Liver (tissue), 9 donors: ENCODE data around the gene ACSM6. TPM values are rescaled to one million over a fixed set of nuclear protein-coding genes. Genes with fewer than 3 reads are reported as not detected.

Source experiments
- DNase-seq: peaks from one replicate; pipeline ENCODE4 v3.0.0-alpha.2; 2017; ENCODE audit warnings: low spot score
- H3K27ac ChIP-seq, 2 donors: one replicate each; pipeline ENCODE4 v1.7.0; 2013; ENCODE audit warnings: inconsistent platforms in 2 of 2, low read length in 2 of 2, control low read depth in 1 of 2, low read depth in 1 of 2, mild to moderate bottlenecking in 1 of 2
- H3K27me3 ChIP-seq, 4 donors: one replicate each; pipeline versions ENCODE4 v1.6.1 to v1.7.0; 2013; ENCODE audit warnings: low read length in 3 of 4, inconsistent platforms in 1 of 4, mild to moderate bottlenecking in 1 of 4, moderate library complexity in 1 of 4; ENCODE audit not compliant: control insufficient read depth in 4 of 4, insufficient read depth in 4 of 4
- H3K36me3 ChIP-seq, 4 donors: one replicate each; pipeline versions ENCODE4 v1.6.1 to v1.7.0; 2013; ENCODE audit warnings: low read length in 3 of 4, mild to moderate bottlenecking in 3 of 4, low read depth in 1 of 4, moderate library complexity in 1 of 4; ENCODE audit not compliant: control insufficient read depth in 4 of 4, insufficient read depth in 3 of 4
- H3K4me1 ChIP-seq, 4 donors: one replicate each; pipeline versions ENCODE4 v1.6.1 to v1.7.0; 2013; ENCODE audit warnings: low read length in 3 of 4, mild to moderate bottlenecking in 3 of 4, moderate library complexity in 1 of 4; ENCODE audit not compliant: control insufficient read depth in 4 of 4, insufficient read depth in 4 of 4
- H3K4me3 ChIP-seq, 3 donors: one replicate each; pipeline versions ENCODE4 v1.6.1 to v1.7.0; 2013; ENCODE audit warnings: low read length in 3 of 3, control low read depth in 1 of 3, low read depth in 1 of 3, mild to moderate bottlenecking in 1 of 3
- H3K9ac ChIP-seq, 2 donors: one replicate each; pipeline ENCODE4 v1.7.0; 2013; ENCODE audit warnings: low read length in 2 of 2, mild to moderate bottlenecking in 2 of 2, moderate library complexity in 2 of 2, control low read depth in 1 of 2, low read depth in 1 of 2
- H3K9me3 ChIP-seq, 4 donors: one replicate each; pipeline versions ENCODE4 v1.6.1 to v1.7.0; 2013; ENCODE audit warnings: low read length in 3 of 4; ENCODE audit not compliant: control insufficient read depth in 4 of 4
- EGR1 ChIP-seq, 2 donors: IDR thresholded peaks; 2 replicates each; pipeline ENCODE4 v1.6.1; 2016 to 2018; ENCODE audit warnings: antibody characterized with exemption in 2 of 2, low read depth in 2 of 2
- FOXA1 ChIP-seq: IDR thresholded peaks from 2 replicates; pipeline ENCODE4 v1.6.1; 2016; ENCODE audit warnings: antibody characterized with exemption
- FOXA2 ChIP-seq: IDR thresholded peaks from 2 replicates; pipeline ENCODE4 v1.6.1; 2016; ENCODE audit warnings: antibody characterized with exemption
- GABPA ChIP-seq, 2 donors: IDR thresholded peaks in 1 of 2; conservative IDR thresholded peaks in 1 of 2; 2 replicates each; pipeline ENCODE4 v1.6.1; 2016; ENCODE audit warnings: antibody characterized with exemption in 2 of 2, mild to moderate bottlenecking in 1 of 2, moderate library complexity in 1 of 2
- HNF4A ChIP-seq, 2 donors: conservative IDR thresholded peaks; 2 replicates each; pipeline ENCODE4 v1.6.1; 2016; ENCODE audit warnings: antibody characterized with exemption in 2 of 2, mild to moderate bottlenecking in 2 of 2
- HNF4G ChIP-seq: IDR thresholded peaks from 2 replicates; pipeline ENCODE4 v1.6.1; 2016; ENCODE audit warnings: antibody characterized with exemption
- JUND ChIP-seq, 2 donors: IDR thresholded peaks; 2 replicates each; pipeline ENCODE4 v1.6.1; 2016; ENCODE audit warnings: antibody characterized with exemption in 2 of 2
- MAX ChIP-seq: IDR thresholded peaks from 2 replicates; pipeline ENCODE4 v1.6.1; 2016; ENCODE audit warnings: antibody characterized with exemption
- NR2F2 ChIP-seq: IDR thresholded peaks from 2 replicates; pipeline ENCODE4 v1.6.1; 2016; ENCODE audit warnings: antibody characterized with exemption
- RAD21 ChIP-seq, 2 donors: IDR thresholded peaks; 2 replicates each; pipeline ENCODE4 v1.6.1; 2016; ENCODE audit warnings: antibody characterized with exemption in 2 of 2, mild to moderate bottlenecking in 2 of 2
- RXRA ChIP-seq, 2 donors: IDR thresholded peaks; 2 replicates each; pipeline ENCODE4 v1.6.1; 2017 to 2018; ENCODE audit warnings: antibody characterized with exemption in 2 of 2, mild to moderate bottlenecking in 1 of 2
- SP1 ChIP-seq: IDR thresholded peaks from 2 replicates; pipeline ENCODE4 v1.6.1; 2018; ENCODE audit warnings: antibody characterized with exemption, mild to moderate bottlenecking
- TAF1 ChIP-seq: conservative IDR thresholded peaks from 2 replicates; pipeline ENCODE4 v1.6.1; 2016; ENCODE audit warnings: antibody characterized with exemption, mild to moderate bottlenecking
- YY1 ChIP-seq: IDR thresholded peaks from 2 replicates; pipeline ENCODE4 v1.6.1; 2016; ENCODE audit warnings: antibody characterized with exemption, mild to moderate bottlenecking
- WGBS: extraction: QIAGEN DNeasy Blood & Tissue Kit; methylation state at CpG from one replicate; pipeline ENCODE4 v1.1.7; 2013; 5-methylcytosine and 5-hydroxymethylcytosine counted together
- polyA plus RNA-seq, 2 donors: library from polyadenylated mRNA; stranded (reverse) in 1 of 2; unstranded in 1 of 2; fragments of 200-250 nt in 1 of 2; fragments of >200 nt in 1 of 2; fragmentation: Nextera tagmentation in 1 of 2; extraction: Ambion mirVana in 1 of 2; gene quantifications; one replicate each; pipeline versions ENCODE4 v1.2.1 to v1.2.3, GENCODE V29; 2013 to 2015
- total RNA-seq, 2 donors: library from RNA; depleted of rRNA; stranded (reverse); fragments of >200 nt; gene quantifications; one replicate each; pipeline ENCODE4 v1.2.3, GENCODE V29; 2014
- TF ChIP-seq, protein P1 (sequence below): IDR thresholded peaks from 2 replicates; pipeline ENCODE4 v1.6.1; 2016; ENCODE audit warnings: antibody characterized with exemption, mild to moderate bottlenecking
- TF ChIP-seq, protein P2 (sequence below): IDR thresholded peaks from 2 replicates; pipeline ENCODE4 v1.6.1; 2016; ENCODE audit warnings: antibody characterized with exemption
- TF ChIP-seq, protein P3 (sequence below): IDR thresholded peaks from 2 replicates; pipeline ENCODE4 v1.6.1; 2016; ENCODE audit warnings: antibody characterized with exemption
- TF ChIP-seq, protein P4 (sequence below): fragments of 150-350 bp; IDR thresholded peaks from 2 replicates; pipeline ENCODE4 v1.5.1; 2017; ENCODE audit warnings: improper control_type of control experiment, low read depth, low read length; ENCODE audit not compliant: missing input control
- donor health status: healthy.
- donor health status: healthy.
- donor health status: healthy.
- donor health status: healthy.
- donor health status: healthy.

ACSM6 gene
- total and polyA plus RNA-seq, 4 donors: not detected

GRCh38 chr10:95246582-95247051 lies 52.6 kb downstream of the ACSM6 start:
- H3K4me3 ChIP-seq: no peak overlapping the region
- no peaks in the 10 kb centered on the region for H3K27me3 ChIP-seq
- H3K4me1 ChIP-seq: peaks cover 0 to 3% (median 0%) of the 10 kb centered on the region in 4 donors
- TF ChIP-seq YY1 (no peak), TAF1 (no peak), SP1 (no peak), FOXA1 (no peak), HNF4G (no peak), EGR1 (IDR thresholded peaks at IDR 0.05; ENCODE audit: low read depth in 2 of 2) (no peak), FOXA2 (no peak), MAX (no peak), RXRA (IDR thresholded peaks at IDR 0.05) (peak in 1 of 2 donors; percentile 28), HNF4A (conservative IDR thresholded peaks at IDR 0.05) (peak in 1 of 2 donors; percentile 12), GABPA (IDR thresholded peaks at IDR 0.05 in 1 of 2, conservative IDR thresholded peaks at IDR 0.05 in 1 of 2) (no peak), RAD21 (IDR thresholded peaks at IDR 0.05) (peak; percentile 88 to 94), JUND (IDR thresholded peaks at IDR 0.05) (no peak), NR2F2 (peak; percentile 64)
- TF ChIP-seq, protein P1, sequence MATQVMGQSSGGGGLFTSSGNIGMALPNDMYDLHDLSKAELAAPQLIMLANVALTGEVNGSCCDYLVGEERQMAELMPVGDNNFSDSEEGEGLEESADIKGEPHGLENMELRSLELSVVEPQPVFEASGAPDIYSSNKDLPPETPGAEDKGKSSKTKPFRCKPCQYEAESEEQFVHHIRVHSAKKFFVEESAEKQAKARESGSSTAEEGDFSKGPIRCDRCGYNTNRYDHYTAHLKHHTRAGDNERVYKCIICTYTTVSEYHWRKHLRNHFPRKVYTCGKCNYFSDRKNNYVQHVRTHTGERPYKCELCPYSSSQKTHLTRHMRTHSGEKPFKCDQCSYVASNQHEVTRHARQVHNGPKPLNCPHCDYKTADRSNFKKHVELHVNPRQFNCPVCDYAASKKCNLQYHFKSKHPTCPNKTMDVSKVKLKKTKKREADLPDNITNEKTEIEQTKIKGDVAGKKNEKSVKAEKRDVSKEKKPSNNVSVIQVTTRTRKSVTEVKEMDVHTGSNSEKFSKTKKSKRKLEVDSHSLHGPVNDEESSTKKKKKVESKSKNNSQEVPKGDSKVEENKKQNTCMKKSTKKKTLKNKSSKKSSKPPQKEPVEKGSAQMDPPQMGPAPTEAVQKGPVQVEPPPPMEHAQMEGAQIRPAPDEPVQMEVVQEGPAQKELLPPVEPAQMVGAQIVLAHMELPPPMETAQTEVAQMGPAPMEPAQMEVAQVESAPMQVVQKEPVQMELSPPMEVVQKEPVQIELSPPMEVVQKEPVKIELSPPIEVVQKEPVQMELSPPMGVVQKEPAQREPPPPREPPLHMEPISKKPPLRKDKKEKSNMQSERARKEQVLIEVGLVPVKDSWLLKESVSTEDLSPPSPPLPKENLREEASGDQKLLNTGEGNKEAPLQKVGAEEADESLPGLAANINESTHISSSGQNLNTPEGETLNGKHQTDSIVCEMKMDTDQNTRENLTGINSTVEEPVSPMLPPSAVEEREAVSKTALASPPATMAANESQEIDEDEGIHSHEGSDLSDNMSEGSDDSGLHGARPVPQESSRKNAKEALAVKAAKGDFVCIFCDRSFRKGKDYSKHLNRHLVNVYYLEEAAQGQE: no peak
- TF ChIP-seq, protein P2, sequence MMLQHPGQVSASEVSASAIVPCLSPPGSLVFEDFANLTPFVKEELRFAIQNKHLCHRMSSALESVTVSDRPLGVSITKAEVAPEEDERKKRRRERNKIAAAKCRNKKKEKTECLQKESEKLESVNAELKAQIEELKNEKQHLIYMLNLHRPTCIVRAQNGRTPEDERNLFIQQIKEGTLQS: no peak
- TF ChIP-seq, protein P3, sequence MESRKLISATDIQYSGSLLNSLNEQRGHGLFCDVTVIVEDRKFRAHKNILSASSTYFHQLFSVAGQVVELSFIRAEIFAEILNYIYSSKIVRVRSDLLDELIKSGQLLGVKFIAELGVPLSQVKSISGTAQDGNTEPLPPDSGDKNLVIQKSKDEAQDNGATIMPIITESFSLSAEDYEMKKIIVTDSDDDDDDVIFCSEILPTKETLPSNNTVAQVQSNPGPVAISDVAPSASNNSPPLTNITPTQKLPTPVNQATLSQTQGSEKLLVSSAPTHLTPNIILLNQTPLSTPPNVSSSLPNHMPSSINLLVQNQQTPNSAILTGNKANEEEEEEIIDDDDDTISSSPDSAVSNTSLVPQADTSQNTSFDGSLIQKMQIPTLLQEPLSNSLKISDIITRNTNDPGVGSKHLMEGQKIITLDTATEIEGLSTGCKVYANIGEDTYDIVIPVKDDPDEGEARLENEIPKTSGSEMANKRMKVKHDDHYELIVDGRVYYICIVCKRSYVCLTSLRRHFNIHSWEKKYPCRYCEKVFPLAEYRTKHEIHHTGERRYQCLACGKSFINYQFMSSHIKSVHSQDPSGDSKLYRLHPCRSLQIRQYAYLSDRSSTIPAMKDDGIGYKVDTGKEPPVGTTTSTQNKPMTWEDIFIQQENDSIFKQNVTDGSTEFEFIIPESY: no peak
- TF ChIP-seq, protein P4, sequence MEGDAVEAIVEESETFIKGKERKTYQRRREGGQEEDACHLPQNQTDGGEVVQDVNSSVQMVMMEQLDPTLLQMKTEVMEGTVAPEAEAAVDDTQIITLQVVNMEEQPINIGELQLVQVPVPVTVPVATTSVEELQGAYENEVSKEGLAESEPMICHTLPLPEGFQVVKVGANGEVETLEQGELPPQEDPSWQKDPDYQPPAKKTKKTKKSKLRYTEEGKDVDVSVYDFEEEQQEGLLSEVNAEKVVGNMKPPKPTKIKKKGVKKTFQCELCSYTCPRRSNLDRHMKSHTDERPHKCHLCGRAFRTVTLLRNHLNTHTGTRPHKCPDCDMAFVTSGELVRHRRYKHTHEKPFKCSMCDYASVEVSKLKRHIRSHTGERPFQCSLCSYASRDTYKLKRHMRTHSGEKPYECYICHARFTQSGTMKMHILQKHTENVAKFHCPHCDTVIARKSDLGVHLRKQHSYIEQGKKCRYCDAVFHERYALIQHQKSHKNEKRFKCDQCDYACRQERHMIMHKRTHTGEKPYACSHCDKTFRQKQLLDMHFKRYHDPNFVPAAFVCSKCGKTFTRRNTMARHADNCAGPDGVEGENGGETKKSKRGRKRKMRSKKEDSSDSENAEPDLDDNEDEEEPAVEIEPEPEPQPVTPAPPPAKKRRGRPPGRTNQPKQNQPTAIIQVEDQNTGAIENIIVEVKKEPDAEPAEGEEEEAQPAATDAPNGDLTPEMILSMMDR: peak; percentile 71
- DNase-seq: peak; percentile 79
- H3K9ac ChIP-seq: no peak overlapping the region
- peaks cover 4 to 22% (median 18%) of the 10 kb centered on the region in 4 donors for H3K36me3 ChIP-seq
- WGBS: 11% methylated on average over 1 of the region's 1 CpG
- H3K27ac ChIP-seq: peak overlapping the region; percentile 10 to 36
- H3K9me3 ChIP-seq: no peaks in the 10 kb centered on the region
